ENCODE measurements around the gene FBXO31.

GRCh38 chr16:87316923-87317749, 66.4 kb downstream of the FBXO31 start, which contains the start of gene C16orf95:
- TF ChIP-seq ZNF274 (IDR thresholded peaks at IDR 0.05; ENCODE audit: insufficient read depth, insufficient read length) (no peak), POLR2A (IDR thresholded peaks at IDR 0.05; ENCODE audit: low read depth, low read length) (peak; percentile 94), ZBTB33 (IDR thresholded peaks at IDR 0.05) (no peak), ETV6 (conservative IDR thresholded peaks at IDR 0.05 in 1 of 2, IDR thresholded peaks at IDR 0.05 in 1 of 2; ENCODE audit: borderline replicate concordance in 1 of 2, low read depth in 1 of 2) (no peak), MEF2A (IDR thresholded peaks at IDR 0.05; ENCODE audit: insufficient read depth, low read depth, low read length) (no peak)
